Fibroblast of skin of right biceps (primary cell): Measurements from ENCODE around the gene GPR26.
A peak's percentile ranks its signal among the peaks of the same experiment; 100 is the strongest.

Experiments used
- DNase-seq: peaks from one replicate; pipeline ENCODE4 v3.0.0-alpha.2; 2013

GPR26 gene

GRCh38 chr10:123666318-123667236 lies at the start of gene GPR26:
TSS of gene GPR26 (plus strand) at chr10:123666355. CDS start at chr10:123666408, 53 bp downstream.
- peak; percentile 7 for DNase-seq

- DNase-seq, result no peak
Observed at GRCh38 chr10:123618224-123618623, 47.9 kb upstream of the GPR26 start.

GRCh38 chr10:123619067-123619855 lies 46.9 kb upstream of the GPR26 start:
- no peak for DNase-seq

- no peak for DNase-seq
Observed at GRCh38 chr10:123620621-123621020, 45.5 kb upstream of the GPR26 start.

- DNase-seq, result no peak
Observed at GRCh38 chr10:123621492-123621891, 44.7 kb upstream of the GPR26 start.

- DNase-seq, result peak; percentile 8
Observed at GRCh38 chr10:123621916-123622315, 44.2 kb upstream of the GPR26 start.

GRCh38 chr10:123622381-123622780 lies 43.8 kb upstream of the GPR26 start:
- peak; percentile 41 for DNase-seq

- no peak for DNase-seq
Observed at GRCh38 chr10:123624086-123624485, 42.1 kb upstream of the GPR26 start.

GRCh38 chr10:123633106-123633505 lies 33.0 kb upstream of the GPR26 start:
- DNase-seq, result no peak

- no peak for DNase-seq
Observed at GRCh38 chr10:123633636-123634035, 32.5 kb upstream of the GPR26 start.

- no peak for DNase-seq
Observed at GRCh38 chr10:123634221-123634620, 31.9 kb upstream of the GPR26 start.

GRCh38 chr10:123635131-123635530 lies 31.0 kb upstream of the GPR26 start:
- DNase-seq, result no peak

- peak; percentile 12 for DNase-seq
Observed at GRCh38 chr10:123635745-123636144, 30.4 kb upstream of the GPR26 start.

- DNase-seq, result peak; percentile 67
Observed at GRCh38 chr10:123636598-123637325, 29.4 kb upstream of the GPR26 start.

GRCh38 chr10:123637326-123637880 lies 28.8 kb upstream of the GPR26 start:
- DNase-seq, result peak; percentile 85

GRCh38 chr10:123639131-123639530 lies 27.0 kb upstream of the GPR26 start:
- no peak for DNase-seq

- DNase-seq, result peak; percentile 40
Observed at GRCh38 chr10:123640016-123640535, 26.1 kb upstream of the GPR26 start.

GRCh38 chr10:123642293-123642692 lies 23.9 kb upstream of the GPR26 start:
- no peak for DNase-seq

- DNase-seq, result no peak
Observed at GRCh38 chr10:123642697-123643096, 23.5 kb upstream of the GPR26 start.

- no peak for DNase-seq
Observed at GRCh38 chr10:123643315-123643714, 22.8 kb upstream of the GPR26 start.

GRCh38 chr10:123645016-123645415 lies 21.1 kb upstream of the GPR26 start:
- DNase-seq, result no peak

GRCh38 chr10:123645615-123646014 lies 20.5 kb upstream of the GPR26 start:
- DNase-seq, result no peak

- DNase-seq, result no peak
Observed at GRCh38 chr10:123648595-123648994, 17.6 kb upstream of the GPR26 start.
